Panc1 (cell line): Measurements from ENCODE around the gene RBKS. TPM values are rescaled to one million over a fixed set of nuclear protein-coding genes. Genes with fewer than 3 reads are reported as not detected.

Experiments used
- ATAC-seq: fragments of 200-7000 bp; cut with Tn5 transposase; 2 replicates; pipeline ENCODE4 v1.9.1; 2020; ENCODE audit warnings: mild to moderate bottlenecking, moderate library complexity
- BruUV-seq: library from RNA; stranded (reverse); fragments of 400-500 nt; replicated peaks from 2 replicates; lab custom pipeline; 2021; lab: Mats Ljungman, UMichigan
- CTCF ChIA-PET: fragments of 300-600 bp; sonication (Branson Sonifier 250); formaldehyde crosslinking; loops from one replicate; lab custom pipeline; 2022; ENCODE audit warnings: antibody characterized with exemption; lab: Charles Lee
- POLR2A ChIA-PET: fragments of 300-600 bp; sonication (Branson Sonifier 250); formaldehyde crosslinking; loops from one replicate; lab custom pipeline; 2022; ENCODE audit warnings: antibody characterized with exemption; lab: Charles Lee
- DNase-seq: peaks from one replicate; pipeline ENCODE4 v3.0.0-alpha.2; 2010; ENCODE audit warnings: low read depth, low spot score
- H3K27ac ChIP-seq: 2 replicates; pipeline ENCODE4 v1.5.1; 2011; ENCODE audit warnings: mild to moderate bottlenecking, low read length, inconsistent platforms
- H3K27me3 ChIP-seq: fragments of 200-500 bp; sonication (Bioruptor generic); 2 replicates; pipeline ENCODE4 v1.6.0; 2014; ENCODE audit warnings: low read length, inconsistent platforms; ENCODE audit not compliant: control insufficient read depth, insufficient read depth
- H3K36me3 ChIP-seq: fragments of 200-500 bp; sonication (Bioruptor generic); 2 replicates; pipeline ENCODE4 v1.5.1; 2014; ENCODE audit warnings: inconsistent platforms, mild to moderate bottlenecking, low read length, moderate library complexity; ENCODE audit not compliant: control insufficient read depth, insufficient read depth
- H3K4me1 ChIP-seq: 2 replicates; pipeline ENCODE4 v1.5.1; 2011; ENCODE audit warnings: inconsistent platforms, mild to moderate bottlenecking, low read length, moderate library complexity; ENCODE audit not compliant: control insufficient read depth, insufficient read depth
- H3K4me3 ChIP-seq, 2 experiments: 2 replicates each; pipeline ENCODE4 v1.5.1; 2011 to 2012; ENCODE audit warnings: low read depth in 2 of 2, low read length in 2 of 2, mild to moderate bottlenecking in 2 of 2, inconsistent platforms in 1 of 2, moderate library complexity in 1 of 2
- H3K9me3 ChIP-seq: fragments of 200-500 bp; sonication (Bioruptor generic); 2 replicates; pipeline ENCODE4 v1.5.1; 2014; ENCODE audit warnings: low read depth, mild to moderate bottlenecking, inconsistent platforms, low read length, moderate library complexity; ENCODE audit not compliant: control insufficient read depth, insufficient read depth
- CTCF ChIP-seq: fragments of 450-650 bp; IDR thresholded peaks from 2 replicates; pipeline ENCODE4 v1.5.1; 2017; ENCODE audit warnings: mild to moderate bottlenecking
- POLR2AphosphoS5 ChIP-seq: IDR thresholded peaks from 2 replicates; pipeline ENCODE4 v1.6.1; 2012; ENCODE audit warnings: mild to moderate bottlenecking, low read depth, low read length, moderate library complexity
- SIN3A ChIP-seq: IDR thresholded peaks from 2 replicates; pipeline ENCODE4 v1.6.1; 2012; ENCODE audit warnings: low read depth, mild to moderate bottlenecking, low read length, moderate library complexity, borderline replicate concordance; ENCODE audit not compliant: insufficient read depth
- TCF7L2 ChIP-seq: IDR thresholded peaks from 2 replicates; pipeline ENCODE4 v1.6.1; 2011; ENCODE audit warnings: mild to moderate bottlenecking, low read depth, low read length, inconsistent platforms
- in situ Hi-C: cut with HindIII; loops from 2 replicates; pipeline ENCODE4 v1.10.0; 2016; ENCODE audit warnings: low sequenced_read_pairs, low pct_unique_long_range_greater_than_20kb
- intact Hi-C: fragments of 100-400 bp; cut with micrococcal nuclease; formaldehyde crosslinking; loops from one replicate; pipeline ENCODE4 v1.10.0; 2022; ENCODE audit not compliant: unreplicated experiment
- total RNA-seq: library from RNA; stranded (reverse); gene quantifications from one replicate; pipeline ENCODE4 v1.2.1, GENCODE V29; 2021; ENCODE audit not compliant: unreplicated experiment
- TF ChIP-seq, protein P1 (sequence below), 2 experiments: IDR thresholded peaks; 2 replicates each; pipeline ENCODE4 v1.6.1; 2011 to 2012; ENCODE audit warnings: low read depth in 2 of 2, control low read depth in 1 of 2, low read length in 1 of 2, mild to moderate bottlenecking in 1 of 2, moderate library complexity in 1 of 2; ENCODE audit not compliant: insufficient read depth in 1 of 2

Gene RBKS
- total RNA-seq, 1 experiment from 2014 or later, result 2.2 TPM

GRCh38 chr2:27756544-27757498, 133.4 kb downstream of the RBKS start:
- in situ Hi-C loops, result no loop called here
- intact Hi-C loops, result no loop called here

DNA sequence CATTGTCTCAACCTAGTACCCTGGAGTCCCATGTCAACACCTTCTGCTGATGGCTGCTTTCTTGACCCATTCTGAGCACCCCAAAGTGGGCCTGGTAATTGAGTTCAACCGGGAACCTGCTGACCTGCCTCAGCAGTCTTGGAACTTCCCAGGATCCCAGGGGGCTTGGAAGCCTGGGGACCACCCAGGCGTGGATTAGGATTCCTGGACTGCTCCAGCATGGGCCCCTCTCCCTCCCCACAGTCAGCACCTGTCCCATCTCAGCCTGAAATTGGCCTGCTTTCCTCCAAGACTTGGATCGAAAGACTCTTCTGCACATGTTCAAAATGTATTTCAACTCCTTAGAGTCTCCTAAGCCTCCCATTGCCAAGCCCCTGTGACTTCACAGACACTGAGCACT, 134.1 kb downstream of the RBKS start:
- Histone ChIP-seq H3K36me3 (no peaks in the 10 kb centered on the region), H3K27ac (no peak overlapping the region), H3K27me3 (no peaks in the 10 kb centered on the region), H3K4me1 (peaks cover 9% of the 10 kb centered on the region; the same call in 1 of the 2 replicates), H3K4me3 (no peak overlapping the region), H3K9me3 (no peaks in the 10 kb centered on the region)
- TF ChIP-seq CTCF (no peak), SIN3A (no peak), POLR2AphosphoS5 (no peak), TCF7L2 (no peak)
- TF ChIP-seq, protein P1, sequence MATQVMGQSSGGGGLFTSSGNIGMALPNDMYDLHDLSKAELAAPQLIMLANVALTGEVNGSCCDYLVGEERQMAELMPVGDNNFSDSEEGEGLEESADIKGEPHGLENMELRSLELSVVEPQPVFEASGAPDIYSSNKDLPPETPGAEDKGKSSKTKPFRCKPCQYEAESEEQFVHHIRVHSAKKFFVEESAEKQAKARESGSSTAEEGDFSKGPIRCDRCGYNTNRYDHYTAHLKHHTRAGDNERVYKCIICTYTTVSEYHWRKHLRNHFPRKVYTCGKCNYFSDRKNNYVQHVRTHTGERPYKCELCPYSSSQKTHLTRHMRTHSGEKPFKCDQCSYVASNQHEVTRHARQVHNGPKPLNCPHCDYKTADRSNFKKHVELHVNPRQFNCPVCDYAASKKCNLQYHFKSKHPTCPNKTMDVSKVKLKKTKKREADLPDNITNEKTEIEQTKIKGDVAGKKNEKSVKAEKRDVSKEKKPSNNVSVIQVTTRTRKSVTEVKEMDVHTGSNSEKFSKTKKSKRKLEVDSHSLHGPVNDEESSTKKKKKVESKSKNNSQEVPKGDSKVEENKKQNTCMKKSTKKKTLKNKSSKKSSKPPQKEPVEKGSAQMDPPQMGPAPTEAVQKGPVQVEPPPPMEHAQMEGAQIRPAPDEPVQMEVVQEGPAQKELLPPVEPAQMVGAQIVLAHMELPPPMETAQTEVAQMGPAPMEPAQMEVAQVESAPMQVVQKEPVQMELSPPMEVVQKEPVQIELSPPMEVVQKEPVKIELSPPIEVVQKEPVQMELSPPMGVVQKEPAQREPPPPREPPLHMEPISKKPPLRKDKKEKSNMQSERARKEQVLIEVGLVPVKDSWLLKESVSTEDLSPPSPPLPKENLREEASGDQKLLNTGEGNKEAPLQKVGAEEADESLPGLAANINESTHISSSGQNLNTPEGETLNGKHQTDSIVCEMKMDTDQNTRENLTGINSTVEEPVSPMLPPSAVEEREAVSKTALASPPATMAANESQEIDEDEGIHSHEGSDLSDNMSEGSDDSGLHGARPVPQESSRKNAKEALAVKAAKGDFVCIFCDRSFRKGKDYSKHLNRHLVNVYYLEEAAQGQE (IDR thresholded peaks at IDR 0.05; ENCODE audit: insufficient read depth in 1 of 2, low read depth in 2 of 2, low read length in 1 of 2), result no peak
- ChIA-PET CTCF (no interaction called here), POLR2A (no interaction called here)
- in situ Hi-C loops, result no loop called here
- DNase-seq (no peak), ATAC-seq (no peak)
- intact Hi-C loops, result no loop called here
- no TSS peak for BruUV-seq

More at GRCh38 chr2:27756544-27757498, 133.4 kb downstream of the RBKS start:
- TF ChIP-seq TCF7L2 (no peak), SIN3A (no peak), CTCF (no peak), POLR2AphosphoS5 (no peak)
- TF ChIP-seq, protein P1 (IDR thresholded peaks at IDR 0.05; ENCODE audit: insufficient read depth in 1 of 2, low read depth in 2 of 2, low read length in 1 of 2), result no peak
- ChIA-PET CTCF (no interaction called here), POLR2A (no interaction called here)
- H3K4me3 ChIP-seq, result no peak overlapping the region
- peaks cover 9% of the 10 kb centered on the region; the same call in 1 of the 2 replicates for H3K4me1 ChIP-seq
- H3K36me3 ChIP-seq, result no peaks in the 10 kb centered on the region
- H3K27me3 ChIP-seq, result no peaks in the 10 kb centered on the region
- no TSS peak for BruUV-seq
- ATAC-seq (no peak), DNase-seq (no peak)
- no peaks in the 10 kb centered on the region for H3K9me3 ChIP-seq
- no peak overlapping the region for H3K27ac ChIP-seq
